Activated CD4-positive, alpha-beta T cell treated with anti-CD3 and anti-CD28 coated beads, Interleukin-2, amount 50 U/mL, for 24 hours (primary cell): ENCODE data around the gene MEIOB.

Experiments used
- DNase-seq, 2 donors: peaks; one replicate each; pipeline ENCODE4 v3.0.0-alpha.2; 2020; ENCODE audit warnings: low read depth in 1 of 2, low spot score in 1 of 2

Gene MEIOB

GRCh38 chr16:1788095-1788707, 83.8 kb downstream of the MEIOB start:
- no peak for DNase-seq

GRCh38 chr16:1787322-1788094, 84.5 kb downstream of the MEIOB start:
- no peak for DNase-seq

GRCh38 chr16:1787056-1787321, 85.0 kb downstream of the MEIOB start:
- DNase-seq: no peak

- no peak for DNase-seq
Measured at GRCh38 chr16:1786242-1787055, 85.5 kb downstream of the MEIOB start.

- DNase-seq: no peak
Measured at GRCh38 chr16:1785846-1786170, 86.2 kb downstream of the MEIOB start.

- DNase-seq: no peak
Measured at GRCh38 chr16:1784977-1785845, 86.8 kb downstream of the MEIOB start.
